ENCODE data around the gene CLTB.

DNA sequence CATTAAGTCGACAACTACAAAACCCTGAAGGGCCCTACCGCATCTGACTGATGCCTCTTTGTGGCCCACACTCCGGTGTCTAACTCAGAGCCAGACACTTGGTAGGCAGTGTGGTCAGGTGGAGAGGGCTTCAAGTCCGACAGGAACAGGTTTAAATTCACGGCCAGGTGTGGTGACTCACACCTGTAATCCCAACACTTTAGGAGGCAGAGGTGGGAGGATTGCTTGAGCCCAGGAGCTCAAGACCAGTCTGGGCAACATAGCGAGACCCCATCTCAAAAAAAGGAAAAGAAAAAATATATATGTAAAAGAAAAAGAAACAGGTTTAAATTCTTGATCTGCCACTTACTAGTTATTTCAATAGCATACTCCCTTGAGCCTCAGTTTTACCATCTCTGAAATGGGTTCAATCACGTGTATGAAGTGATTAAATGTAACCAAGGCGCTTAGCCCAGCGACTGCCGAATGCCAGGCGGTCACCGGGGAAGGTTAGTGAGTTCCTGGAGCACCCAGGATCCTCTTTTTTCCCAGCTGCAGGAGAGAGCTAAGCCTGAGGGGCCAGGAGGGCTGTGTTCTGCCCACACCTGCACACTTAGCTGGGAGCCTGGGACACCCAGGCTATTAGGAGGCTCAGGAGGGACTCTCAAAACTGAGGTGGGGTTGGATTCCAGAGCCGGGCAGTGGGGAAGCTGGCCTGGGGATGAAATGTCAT lies 943 bp downstream of the CLTB start:
- TF ChIP-seq POLR2AphosphoS5 (IDR thresholded peaks at IDR 0.05; ENCODE audit: low read depth, low read length) (no peak), MAFK (IDR thresholded peaks at IDR 0.05; ENCODE audit: low read depth, low read length) (no peak), EZH2 (IDR thresholded peaks at IDR 0.05; ENCODE audit: low read depth, low read length, severe bottlenecking) (no peak)
- TF ChIP-seq, protein P1, sequence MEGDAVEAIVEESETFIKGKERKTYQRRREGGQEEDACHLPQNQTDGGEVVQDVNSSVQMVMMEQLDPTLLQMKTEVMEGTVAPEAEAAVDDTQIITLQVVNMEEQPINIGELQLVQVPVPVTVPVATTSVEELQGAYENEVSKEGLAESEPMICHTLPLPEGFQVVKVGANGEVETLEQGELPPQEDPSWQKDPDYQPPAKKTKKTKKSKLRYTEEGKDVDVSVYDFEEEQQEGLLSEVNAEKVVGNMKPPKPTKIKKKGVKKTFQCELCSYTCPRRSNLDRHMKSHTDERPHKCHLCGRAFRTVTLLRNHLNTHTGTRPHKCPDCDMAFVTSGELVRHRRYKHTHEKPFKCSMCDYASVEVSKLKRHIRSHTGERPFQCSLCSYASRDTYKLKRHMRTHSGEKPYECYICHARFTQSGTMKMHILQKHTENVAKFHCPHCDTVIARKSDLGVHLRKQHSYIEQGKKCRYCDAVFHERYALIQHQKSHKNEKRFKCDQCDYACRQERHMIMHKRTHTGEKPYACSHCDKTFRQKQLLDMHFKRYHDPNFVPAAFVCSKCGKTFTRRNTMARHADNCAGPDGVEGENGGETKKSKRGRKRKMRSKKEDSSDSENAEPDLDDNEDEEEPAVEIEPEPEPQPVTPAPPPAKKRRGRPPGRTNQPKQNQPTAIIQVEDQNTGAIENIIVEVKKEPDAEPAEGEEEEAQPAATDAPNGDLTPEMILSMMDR (IDR thresholded peaks at IDR 0.05; ENCODE audit: control extremely low read depth in 1 of 3, insufficient read depth in 1 of 3, low read depth in 1 of 3, low read length in 3 of 3) = no peak

Measured in H1 (cell line).